Sigmoid colon (tissue), 4 donors: ENCODE results near the gene PRKG2.

ENCODE experiments used
- CTCF ChIP-seq, 4 experiments: fragments of 450-650 bp in 3 of 4; fragments of 200-600 bp in 1 of 4; IDR thresholded peaks; one replicate each; pipeline ENCODE4 v1.5.1; 2016 to 2019; ENCODE audit warnings: antibody characterized with exemption in 4 of 4, mild to moderate bottlenecking in 3 of 4, moderate library complexity in 2 of 4
- POLR2A ChIP-seq, 2 donors: fragments of 450-650 bp; IDR thresholded peaks; one replicate each; pipeline ENCODE4 v1.6.1; 2016; ENCODE audit warnings: antibody characterized with exemption in 2 of 2, mild to moderate bottlenecking in 2 of 2, moderate library complexity in 2 of 2
- POLR2AphosphoS5 ChIP-seq, 4 donors: sonication (generic); formaldehyde crosslinking; IDR thresholded peaks; one replicate each; pipeline ENCODE4 v1.6.1; 2017; ENCODE audit warnings: antibody characterized with exemption in 4 of 4

- no peak for TF ChIP-seq POLR2AphosphoS5 (IDR thresholded peaks at IDR 0.05)
- TF ChIP-seq POLR2A (IDR thresholded peaks at IDR 0.05) = no peak
- TF ChIP-seq CTCF (IDR thresholded peaks at IDR 0.05) = no peak
Observed at GRCh38 chr4:81197864-81198524, 17.0 kb downstream of the PRKG2 start.
